ENCODE data around the gene C17orf114. TPM values are rescaled to one million over a fixed set of nuclear protein-coding genes. Genes with fewer than 3 reads are reported as not detected.
A peak's percentile ranks its signal among the peaks of the same experiment; 100 is the strongest.

Gene C17orf114

DNA sequence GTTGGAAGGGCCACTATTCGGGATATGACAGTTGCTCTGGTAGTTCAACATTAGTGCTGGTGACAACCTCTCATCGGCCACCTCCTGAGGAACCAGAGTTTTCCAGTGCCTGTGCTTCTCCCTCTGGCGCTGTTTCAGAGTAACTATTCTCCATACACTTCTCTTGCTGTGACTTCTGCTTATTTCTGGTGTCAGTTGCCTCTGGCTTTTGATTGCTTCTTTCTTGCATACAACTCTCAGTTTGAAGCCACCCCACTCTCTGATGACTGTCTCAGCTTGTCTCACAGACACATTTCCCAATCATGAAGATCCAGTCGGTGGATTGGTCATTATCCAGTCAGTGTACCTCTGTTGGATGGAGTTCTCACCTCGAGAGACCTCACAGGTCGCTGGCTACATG is 33.8 kb downstream of the C17orf114 start:
- ATAC-seq (ENCODE audit: low FRiP score) = no peak
- Histone ChIP-seq H3K27me3 (ENCODE audit: control insufficient read depth in 1 of 2, insufficient read depth in 2 of 2, low read length in 1 of 2) (no peaks in the 10 kb centered on the region), H3K4me1 (ENCODE audit: control insufficient read depth in 1 of 2, insufficient read depth in 2 of 2, low read length in 2 of 2) (no peaks in the 10 kb centered on the region), H3K9me3 (ENCODE audit: control insufficient read depth, low read length) (no peaks in the 10 kb centered on the region), H3K4me3 (ENCODE audit: low read length in 2 of 2) (no peak overlapping the region), H3K36me3 (ENCODE audit: control insufficient read depth in 1 of 2, insufficient read depth in 2 of 2, low read length in 1 of 2) (no peaks in the 10 kb centered on the region), H3K27ac (ENCODE audit: low read depth in 1 of 2, low read length in 2 of 2) (no peak overlapping the region)
- no peak for DNase-seq
- intact Hi-C loops (cut with DNase I) = no loop called here
- WGBS, 2 donors = 79 to 80% methylated on average over 6 of the region's 6 CpGs

DNA sequence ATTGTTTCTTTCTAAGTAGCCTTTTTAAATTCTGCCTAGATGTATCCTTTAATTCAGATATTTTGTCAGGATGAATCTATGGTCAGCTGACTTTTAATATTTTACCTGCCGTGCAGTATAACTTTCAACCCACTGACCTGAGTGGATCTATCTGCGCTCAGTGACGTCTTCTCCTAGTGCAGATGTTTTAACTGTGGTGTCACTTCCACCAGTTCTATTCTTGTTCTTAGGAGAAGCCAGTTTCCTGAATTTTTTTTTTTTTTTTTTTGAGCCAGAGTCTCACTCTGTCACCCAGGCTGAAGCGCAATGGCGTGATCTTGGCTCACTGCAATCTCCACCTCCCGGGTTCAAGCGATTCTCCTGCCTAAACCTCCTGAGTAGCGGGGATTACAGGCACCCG is 35.4 kb downstream of the C17orf114 start:
- intact Hi-C loops (cut with DNase I) = no loop called here
- Histone ChIP-seq H3K36me3 (ENCODE audit: control insufficient read depth in 1 of 2, insufficient read depth in 2 of 2, low read length in 1 of 2) (no peaks in the 10 kb centered on the region), H3K27me3 (ENCODE audit: control insufficient read depth in 1 of 2, insufficient read depth in 2 of 2, low read length in 1 of 2) (no peaks in the 10 kb centered on the region), H3K9me3 (ENCODE audit: control insufficient read depth, low read length) (no peaks in the 10 kb centered on the region), H3K4me3 (ENCODE audit: low read length in 2 of 2) (no peak overlapping the region), H3K27ac (ENCODE audit: low read depth in 1 of 2, low read length in 2 of 2) (no peak overlapping the region), H3K4me1 (ENCODE audit: control insufficient read depth in 1 of 2, insufficient read depth in 2 of 2, low read length in 2 of 2) (no peaks in the 10 kb centered on the region)
- DNase-seq (peak in 1 of 2 donors; percentile 41), ATAC-seq (ENCODE audit: low FRiP score) (no peak)
- 77 to 82% methylated on average over 9 of the region's 9 CpGs for WGBS, 2 donors

DNA sequence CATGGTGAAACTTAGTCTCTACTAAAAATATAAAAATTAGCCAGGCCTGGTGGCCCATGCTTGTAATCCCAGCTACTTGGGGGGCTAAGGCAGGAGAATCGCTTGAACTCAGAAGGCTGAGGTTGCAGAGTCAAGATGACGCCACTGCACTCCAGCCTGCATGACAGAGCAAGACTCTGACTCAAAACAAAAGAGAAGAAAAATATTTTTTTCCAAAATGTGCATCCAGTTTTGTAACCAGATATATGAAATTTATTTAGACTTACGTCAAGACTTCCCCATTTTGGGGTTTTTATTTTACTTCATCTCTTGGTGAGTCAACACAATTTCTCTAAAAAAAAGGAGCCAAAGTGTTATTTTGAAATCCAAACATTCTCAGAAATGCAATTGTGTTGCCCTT is 35.9 kb downstream of the C17orf114 start:
- WGBS, 2 donors = 78 to 86% methylated on average over 3 of the region's 3 CpGs
- no peak overlapping the region for H3K4me3 ChIP-seq (ENCODE audit: low read length in 2 of 2)
- no peaks in the 10 kb centered on the region for H3K27me3 ChIP-seq (ENCODE audit: control insufficient read depth in 1 of 2, insufficient read depth in 2 of 2, low read length in 1 of 2)
- DNase-seq (peak; percentile 16 to 76), ATAC-seq (ENCODE audit: low FRiP score) (no peak)
- no peaks in the 10 kb centered on the region for H3K36me3 ChIP-seq (ENCODE audit: control insufficient read depth in 1 of 2, insufficient read depth in 2 of 2, low read length in 1 of 2)
- no peak overlapping the region for H3K27ac ChIP-seq (ENCODE audit: low read depth in 1 of 2, low read length in 2 of 2)
- intact Hi-C loops (cut with DNase I) = no loop called here
- no peaks in the 10 kb centered on the region for H3K4me1 ChIP-seq (ENCODE audit: control insufficient read depth in 1 of 2, insufficient read depth in 2 of 2, low read length in 2 of 2)
- H3K9me3 ChIP-seq (ENCODE audit: control insufficient read depth, low read length) = no peaks in the 10 kb centered on the region

DNA sequence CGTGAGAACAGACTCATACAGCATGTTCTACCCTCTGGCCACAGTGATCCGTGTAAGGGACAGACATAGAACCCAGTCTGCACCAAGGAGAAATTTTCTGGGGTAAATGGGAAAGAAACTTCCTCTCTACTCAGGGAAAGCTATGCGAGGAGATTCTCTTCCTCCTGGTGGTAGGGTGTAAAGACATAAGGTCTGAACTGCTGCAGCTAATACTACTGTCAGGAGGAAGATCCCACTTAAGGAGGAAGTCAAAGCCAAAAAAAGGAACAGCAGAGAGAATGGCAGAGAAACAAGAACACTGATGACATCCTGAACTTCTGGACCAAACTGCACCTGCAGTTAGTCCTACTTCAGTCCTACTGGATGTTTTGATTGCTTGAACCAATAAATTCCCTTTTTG is 37.5 kb downstream of the C17orf114 start:
- intact Hi-C loops (cut with DNase I) = no loop called here
- Histone ChIP-seq H3K4me3 (ENCODE audit: low read length in 2 of 2) (no peak overlapping the region), H3K27ac (ENCODE audit: low read depth in 1 of 2, low read length in 2 of 2) (no peak overlapping the region), H3K27me3 (ENCODE audit: control insufficient read depth in 1 of 2, insufficient read depth in 2 of 2, low read length in 1 of 2) (no peaks in the 10 kb centered on the region), H3K4me1 (ENCODE audit: control insufficient read depth in 1 of 2, insufficient read depth in 2 of 2, low read length in 2 of 2) (no peaks in the 10 kb centered on the region), H3K9me3 (ENCODE audit: control insufficient read depth, low read length) (no peaks in the 10 kb centered on the region), H3K36me3 (ENCODE audit: control insufficient read depth in 1 of 2, insufficient read depth in 2 of 2, low read length in 1 of 2) (no peaks in the 10 kb centered on the region)
- WGBS, 2 donors = 68 to 69% methylated on average over 3 of the region's 3 CpGs
- ATAC-seq (ENCODE audit: low FRiP score) (no peak), DNase-seq (no peak)

DNA sequence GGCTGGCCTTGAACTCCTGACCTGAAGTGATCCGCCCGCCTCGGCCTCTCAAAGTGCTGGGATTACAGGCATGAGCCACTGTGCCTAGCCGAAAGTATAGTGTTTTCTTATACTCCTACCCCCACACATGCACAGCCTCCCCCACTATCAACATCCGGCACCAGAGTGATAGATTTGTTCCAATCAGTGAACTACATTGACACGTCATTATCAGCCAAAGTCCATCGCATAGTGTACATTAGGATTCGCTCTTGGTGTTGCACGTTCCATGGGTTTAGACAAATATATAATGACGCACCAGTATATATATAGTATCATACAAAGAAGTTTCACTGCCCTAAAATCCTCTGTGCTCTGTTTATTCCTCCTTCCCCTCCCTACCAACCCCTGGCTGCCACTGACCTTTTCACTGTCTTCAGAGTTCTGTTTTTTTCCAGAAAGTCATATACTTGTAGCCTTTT is 42.3 kb downstream of the C17orf114 start:
- no peaks in the 10 kb centered on the region for H3K27me3 ChIP-seq (ENCODE audit: control insufficient read depth in 1 of 2, insufficient read depth in 2 of 2, low read length in 1 of 2)
- no peaks in the 10 kb centered on the region for H3K4me1 ChIP-seq (ENCODE audit: control insufficient read depth in 1 of 2, insufficient read depth in 2 of 2, low read length in 2 of 2)
- H3K9me3 ChIP-seq (ENCODE audit: control insufficient read depth, low read length) = no peaks in the 10 kb centered on the region
- H3K36me3 ChIP-seq (ENCODE audit: control insufficient read depth in 1 of 2, insufficient read depth in 2 of 2, low read length in 1 of 2) = no peaks in the 10 kb centered on the region
- no peak overlapping the region for H3K27ac ChIP-seq (ENCODE audit: low read depth in 1 of 2, low read length in 2 of 2)
- intact Hi-C loops (cut with DNase I) = no loop called here
- DNase-seq = peak in 1 of 2 donors; percentile 23
- no peak overlapping the region for H3K4me3 ChIP-seq (ENCODE audit: low read length in 2 of 2)
- no peak for ATAC-seq (ENCODE audit: low FRiP score)
- 79 to 82% methylated on average over 10 of the region's 10 CpGs for WGBS, 2 donors

DNA sequence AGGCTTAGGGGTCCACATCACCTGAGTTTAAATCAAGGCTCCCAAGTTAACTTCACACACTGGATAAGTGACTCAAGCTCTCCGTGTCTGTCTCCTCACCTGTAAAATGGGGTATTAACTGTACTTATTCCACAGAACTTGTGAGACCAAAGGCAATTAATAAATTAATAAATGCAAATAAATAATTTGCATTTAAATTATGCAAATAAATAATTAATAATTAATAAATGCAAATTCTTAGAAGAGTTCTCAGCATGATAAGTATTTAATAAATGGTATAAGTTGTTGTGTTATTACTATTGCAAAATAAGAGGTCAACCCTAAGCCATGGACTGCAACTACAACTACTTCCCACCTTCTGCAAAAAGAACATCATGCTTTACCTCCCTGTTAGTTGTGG is 48.7 kb downstream of the C17orf114 start:
- no peak overlapping the region for H3K27ac ChIP-seq (ENCODE audit: low read depth in 1 of 2, low read length in 2 of 2)
- 82 to 87% methylated on average over 1 of the region's 1 CpG for WGBS, 2 donors
- intact Hi-C loops (cut with DNase I) = no loop called here
- H3K9me3 ChIP-seq (ENCODE audit: control insufficient read depth, low read length) = no peaks in the 10 kb centered on the region
- no peak for ATAC-seq (ENCODE audit: low FRiP score)
- H3K4me3 ChIP-seq (ENCODE audit: low read length in 2 of 2) = no peak overlapping the region
- no peaks in the 10 kb centered on the region for H3K4me1 ChIP-seq (ENCODE audit: control insufficient read depth in 1 of 2, insufficient read depth in 2 of 2, low read length in 2 of 2)
- no peaks in the 10 kb centered on the region for H3K27me3 ChIP-seq (ENCODE audit: control insufficient read depth in 1 of 2, insufficient read depth in 2 of 2, low read length in 1 of 2)
- no peaks in the 10 kb centered on the region for H3K36me3 ChIP-seq (ENCODE audit: control insufficient read depth in 1 of 2, insufficient read depth in 2 of 2, low read length in 1 of 2)
- no peak for DNase-seq

DNA sequence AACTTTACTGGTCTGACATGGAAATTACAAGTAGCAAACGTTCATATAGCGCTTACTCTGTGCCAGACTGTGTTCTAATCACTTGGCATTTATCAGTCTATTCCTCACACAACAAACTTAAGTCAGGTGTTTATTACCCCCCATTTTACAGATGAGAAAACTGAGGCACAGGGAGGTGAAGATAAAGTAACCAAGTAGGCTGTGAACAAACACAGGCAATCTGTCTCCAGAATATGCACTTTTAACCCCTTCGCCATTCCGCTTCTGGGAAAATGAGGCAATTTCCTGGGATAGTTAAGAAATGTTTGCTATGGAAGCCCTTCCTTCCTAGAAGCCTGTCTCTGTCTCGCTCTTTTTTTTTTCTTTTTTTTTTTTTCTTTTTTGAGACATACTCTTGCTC is 50.2 kb downstream of the C17orf114 start:
- intact Hi-C loops (cut with DNase I) = no loop called here
- Histone ChIP-seq H3K4me3 (ENCODE audit: low read length in 2 of 2) (no peak overlapping the region), H3K36me3 (ENCODE audit: control insufficient read depth in 1 of 2, insufficient read depth in 2 of 2, low read length in 1 of 2) (no peaks in the 10 kb centered on the region), H3K27ac (ENCODE audit: low read depth in 1 of 2, low read length in 2 of 2) (no peak overlapping the region), H3K9me3 (ENCODE audit: control insufficient read depth, low read length) (no peaks in the 10 kb centered on the region), H3K4me1 (ENCODE audit: control insufficient read depth in 1 of 2, insufficient read depth in 2 of 2, low read length in 2 of 2) (no peaks in the 10 kb centered on the region), H3K27me3 (ENCODE audit: control insufficient read depth in 1 of 2, insufficient read depth in 2 of 2, low read length in 1 of 2) (no peaks in the 10 kb centered on the region)
- ATAC-seq (ENCODE audit: low FRiP score) (no peak), DNase-seq (peak in 1 of 2 donors; percentile 1)
- WGBS, 2 donors = 61 to 66% methylated on average over 5 of the region's 5 CpGs

Other genes starting within 250 kb of the C17orf114 start
- gene MYBBP1A, start 246.9 kb downstream of the C17orf114 start, total RNA-seq = 10 to 100 TPM; 35.2 to 36.6 TPM
- gene MYBBP1A, start 246.9 kb downstream of the C17orf114 start, polyA plus RNA-seq = 10 to 100 TPM in 1 of 2 donors, 1 to 10 TPM in 1; 8.0 to 37.6 TPM
- gene GGT6, start 241.8 kb downstream of the C17orf114 start, total RNA-seq = not detected
- 1 to 10 TPM in 1 of 2 donors, not detected in 1; 3.5 TPM for gene GGT6, start 241.8 kb downstream of the C17orf114 start, polyA plus RNA-seq
- gene SMTNL2, start 217.8 kb downstream of the C17orf114 start, total RNA-seq = 1 to 10 TPM in 1 of 2 donors, under 1 TPM in 1; 0.49 to 1.7 TPM
- gene SMTNL2, start 217.8 kb downstream of the C17orf114 start, polyA plus RNA-seq = not detected
- gene ALOX15, start 160.7 kb downstream of the C17orf114 start, total RNA-seq = not detected
- not detected for gene ALOX15, start 160.7 kb downstream of the C17orf114 start, polyA plus RNA-seq
- 10 to 100 TPM; 34.6 to 49.4 TPM for gene PELP1, start 98.2 kb downstream of the C17orf114 start, total RNA-seq
- 10 to 100 TPM; 11.0 to 39.2 TPM for gene PELP1, start 98.2 kb downstream of the C17orf114 start, polyA plus RNA-seq
- 100 to 1,000 TPM in 1 of 2 donors, 10 to 100 TPM in 1; 71.8 to 119 TPM for gene ARRB2, start 91.7 kb downstream of the C17orf114 start, total RNA-seq
- gene ARRB2, start 91.7 kb downstream of the C17orf114 start, polyA plus RNA-seq = 10 to 100 TPM; 23.2 to 55.2 TPM
- 10 to 100 TPM in 1 of 2 donors, 1 to 10 TPM in 1; 7.9 to 16.7 TPM for gene MED11, start 70.9 kb downstream of the C17orf114 start, total RNA-seq
- 10 to 100 TPM; 26.2 to 41.1 TPM for gene MED11, start 70.9 kb downstream of the C17orf114 start, polyA plus RNA-seq
- gene ZMYND15, start 62.5 kb downstream of the C17orf114 start, total RNA-seq = 1 to 10 TPM; 2.1 to 7.7 TPM
- gene ZMYND15, start 62.5 kb downstream of the C17orf114 start, polyA plus RNA-seq = 1 to 10 TPM in 1 of 2 donors, under 1 TPM in 1; 0.87 to 1.0 TPM
- 10 to 100 TPM; 35.9 to 64.0 TPM for gene CXCL16, start 62.4 kb downstream of the C17orf114 start, total RNA-seq
- 10 to 100 TPM; 11.0 to 33.7 TPM for gene CXCL16, start 62.4 kb downstream of the C17orf114 start, polyA plus RNA-seq
- gene TM4SF5, start 30.4 kb downstream of the C17orf114 start, total RNA-seq = not detected
- gene TM4SF5, start 30.4 kb downstream of the C17orf114 start, polyA plus RNA-seq = 10 to 100 TPM in 1 of 2 donors, not detected in 1; 18.4 TPM
- gene VMO1, start 16.0 kb downstream of the C17orf114 start, total RNA-seq = 10 to 100 TPM in 1 of 2 donors, 1 to 10 TPM in 1; 6.6 to 19.3 TPM
- 10 to 100 TPM in 1 of 2 donors, 1 to 10 TPM in 1; 1.5 to 15.5 TPM for gene VMO1, start 16.0 kb downstream of the C17orf114 start, polyA plus RNA-seq
- not detected for gene GLTPD2, start 13.4 kb downstream of the C17orf114 start, total RNA-seq
- 1 to 10 TPM in 1 of 2 donors, not detected in 1; 3.4 TPM for gene GLTPD2, start 13.4 kb downstream of the C17orf114 start, polyA plus RNA-seq
- gene PSMB6, start 6.2 kb downstream of the C17orf114 start, total RNA-seq = 10 to 100 TPM; 78.3 to 91.8 TPM
- gene PSMB6, start 6.2 kb downstream of the C17orf114 start, polyA plus RNA-seq = 100 to 1,000 TPM; 171 to 186 TPM
- gene PLD2, start 4.8 kb upstream of the C17orf114 start, total RNA-seq = 10 to 100 TPM; 25.3 to 65.0 TPM
- gene PLD2, start 4.8 kb upstream of the C17orf114 start, polyA plus RNA-seq = 10 to 100 TPM in 1 of 2 donors, 1 to 10 TPM in 1; 8.8 to 32.9 TPM
- gene MINK1, start 31.0 kb upstream of the C17orf114 start, total RNA-seq = 10 to 100 TPM; 64.2 to 97.5 TPM
- gene MINK1, start 31.0 kb upstream of the C17orf114 start, polyA plus RNA-seq = 10 to 100 TPM; 22.2 to 40.0 TPM
- 1 to 10 TPM; 2.5 to 2.9 TPM for gene C17orf107, start 97.2 kb upstream of the C17orf114 start, total RNA-seq
- 1 to 10 TPM in 1 of 2 donors, under 1 TPM in 1; 0.49 to 1.1 TPM for gene C17orf107, start 97.2 kb upstream of the C17orf114 start, polyA plus RNA-seq
- gene CHRNE, start 100.8 kb upstream of the C17orf114 start, total RNA-seq = 1 to 10 TPM in 1 of 2 donors, under 1 TPM in 1; 0.84 to 1.6 TPM
- gene CHRNE, start 100.8 kb upstream of the C17orf114 start, polyA plus RNA-seq = under 1 TPM in 1 of 2 donors, not detected in 1; 0.61 TPM
- gene GP1BA, start 129.9 kb upstream of the C17orf114 start, total RNA-seq = under 1 TPM in 1 of 2 donors, not detected in 1; 0.19 TPM
- gene GP1BA, start 129.9 kb upstream of the C17orf114 start, polyA plus RNA-seq = under 1 TPM in 1 of 2 donors, not detected in 1; 0.08 TPM
- 10 to 100 TPM; 28.3 to 29.5 TPM for gene SLC25A11, start 137.7 kb upstream of the C17orf114 start, total RNA-seq
- 10 to 100 TPM; 31.8 to 41.6 TPM for gene SLC25A11, start 137.7 kb upstream of the C17orf114 start, polyA plus RNA-seq
- 10 to 100 TPM; 45.6 to 51.8 TPM for gene RNF167, start 137.9 kb upstream of the C17orf114 start, total RNA-seq
- gene RNF167, start 137.9 kb upstream of the C17orf114 start, polyA plus RNA-seq = 10 to 100 TPM; 39.3 to 89.3 TPM
- 100 to 1,000 TPM; 440 to 554 TPM for gene PFN1, start 146.2 kb upstream of the C17orf114 start, total RNA-seq
- gene PFN1, start 146.2 kb upstream of the C17orf114 start, polyA plus RNA-seq = 100 to 1,000 TPM; 543 to 728 TPM
- 1 to 10 TPM; 5.2 to 7.4 TPM for gene ENO3, start 148.8 kb upstream of the C17orf114 start, total RNA-seq
- gene ENO3, start 148.8 kb upstream of the C17orf114 start, polyA plus RNA-seq = 10 to 100 TPM in 1 of 2 donors, 1 to 10 TPM in 1; 9.5 to 46.2 TPM
- 10 to 100 TPM; 38.8 to 48.3 TPM for gene SPAG7, start 165.5 kb upstream of the C17orf114 start, total RNA-seq
- gene SPAG7, start 165.5 kb upstream of the C17orf114 start, polyA plus RNA-seq = 100 to 1,000 TPM in 1 of 2 donors, 10 to 100 TPM in 1; 43.5 to 109 TPM
- 10 to 100 TPM; 62.2 to 68.1 TPM for gene CAMTA2, start 185.3 kb upstream of the C17orf114 start, total RNA-seq
- 10 to 100 TPM; 21.7 to 67.5 TPM for gene CAMTA2, start 185.3 kb upstream of the C17orf114 start, polyA plus RNA-seq
- 1 to 10 TPM; 1.2 to 1.9 TPM for gene INCA1, start 195.2 kb upstream of the C17orf114 start, total RNA-seq
- 1 to 10 TPM; 1.3 to 4.9 TPM for gene INCA1, start 195.2 kb upstream of the C17orf114 start, polyA plus RNA-seq
- gene KIF1C, start 195.6 kb upstream of the C17orf114 start, total RNA-seq = 100 to 1,000 TPM; 187 to 235 TPM
- 100 to 1,000 TPM in 1 of 2 donors, 10 to 100 TPM in 1; 89.0 to 371 TPM for gene KIF1C, start 195.6 kb upstream of the C17orf114 start, polyA plus RNA-seq
- not detected for gene SLC52A1, start 233.1 kb upstream of the C17orf114 start, total RNA-seq
- under 1 TPM in 1 of 2 donors, not detected in 1; 0.88 TPM for gene SLC52A1, start 233.1 kb upstream of the C17orf114 start, polyA plus RNA-seq